H1 (cell line): Measurements from ENCODE around the gene FASN. TPM values are rescaled to one million over a fixed set of nuclear protein-coding genes. Genes with fewer than 3 reads are reported as not detected.

ENCODE experiments used
- CTCF ChIA-PET: fragments of 300-600 bp; sonication (Branson Sonifier 250); formaldehyde crosslinking; loops from one replicate; lab custom pipeline; 2021; ENCODE audit not compliant: partially characterized antibody; lab: Charles Lee
- POLR2A ChIA-PET: fragments of 300-600 bp; sonication (Branson Sonifier 250); formaldehyde crosslinking; loops from one replicate; lab custom pipeline; 2021; ENCODE audit warnings: inconsistent platforms; ENCODE audit not compliant: partially characterized antibody; lab: Charles Lee
- DNase-seq, 2 experiments: peaks; one replicate each; pipeline versions ENCODE4 v3.0.0 to v3.0.0-alpha.2; 2010 to 2022; ENCODE audit warnings: low spot score in 2 of 2, low read depth in 1 of 2, mixed read lengths in 1 of 2
- FAIRE-seq: peaks from 2 replicates; lab custom pipeline; 2011; peaks lifted over from hg19 to GRCh38; lab: Jason Lieb, UNC
- H2AFZ ChIP-seq: 2 replicates; pipeline ENCODE4 v1.8.1; 2012; ENCODE audit warnings: low read length, inconsistent platforms
- H2AK5ac ChIP-seq: 2 replicates; pipeline ENCODE4 v1.6.1; 2013; ENCODE audit warnings: low read depth, low read length
- H2BK120ac ChIP-seq: replicated peaks from 2 replicates; pipeline ENCODE3; 2013; ENCODE audit warnings: low read depth, low read length, inconsistent platforms
- H2BK12ac ChIP-seq: 2 replicates; pipeline ENCODE4 v1.6.1; 2013; ENCODE audit warnings: low read depth, low read length
- H2BK15ac ChIP-seq: 2 replicates; pipeline ENCODE4 v1.6.1; 2013; ENCODE audit warnings: low read length
- H2BK20ac ChIP-seq: 2 replicates; pipeline ENCODE4 v1.6.1; 2013; ENCODE audit warnings: low read length
- H2BK5ac ChIP-seq: 2 replicates; pipeline ENCODE4 v1.6.1; 2013; ENCODE audit warnings: low read depth, low read length
- H3K14ac ChIP-seq: 2 replicates; pipeline ENCODE4 v1.6.1; 2013; ENCODE audit warnings: inconsistent platforms; ENCODE audit not compliant: insufficient read length
- H3K18ac ChIP-seq: 2 replicates; pipeline ENCODE4 v1.6.1; 2013; ENCODE audit warnings: low read length; ENCODE audit errors: extremely low read depth
- H3K23ac ChIP-seq: 2 replicates; pipeline ENCODE4 v1.6.1; 2013; ENCODE audit warnings: inconsistent platforms; ENCODE audit not compliant: insufficient read length
- H3K23me2 ChIP-seq: 2 replicates; pipeline ENCODE4 v1.6.1; 2013; ENCODE audit warnings: low read depth, low read length
- H3K27ac ChIP-seq: 2 replicates; pipeline ENCODE4 v1.6.1; 2011; ENCODE audit warnings: low read depth, low read length, inconsistent platforms
- H3K27me3 ChIP-seq, 4 experiments: replicated peaks in 1 of 4; 1 replicate in 1 of 4; 2 replicates in 3 of 4; pipeline versions ENCODE4 v1.6.1 to v1.8.1; 2011 to 2013; ENCODE audit warnings: low read length in 3 of 4, mild to moderate bottlenecking in 3 of 4, inconsistent platforms in 2 of 4, mixed read lengths in 2 of 4, moderate library complexity in 1 of 4; ENCODE audit not compliant: control insufficient read depth in 3 of 4, insufficient read depth in 3 of 4; ENCODE audit errors: extremely low read depth in 1 of 4
- H3K36me3 ChIP-seq, 4 experiments: 2 replicates each; pipeline versions ENCODE4 v1.6.1 to v1.8.1; 2011 to 2013; ENCODE audit warnings: mild to moderate bottlenecking in 4 of 4, low read length in 3 of 4, moderate library complexity in 2 of 4, control low read depth in 1 of 4, inconsistent platforms in 1 of 4; ENCODE audit not compliant: insufficient read depth in 4 of 4, control insufficient read depth in 2 of 4
- H3K4ac ChIP-seq: replicated peaks from 2 replicates; pipeline ENCODE3; 2013; ENCODE audit warnings: low read length, low read depth, mixed read lengths, inconsistent platforms; ENCODE audit not compliant: insufficient read length
- H3K4me1 ChIP-seq, 4 experiments: replicated peaks in 1 of 4; 1 replicate in 1 of 4; 2 replicates in 3 of 4; pipeline versions ENCODE4 v1.6.1 to v1.8.1; 2011 to 2013; ENCODE audit warnings: low read length in 3 of 4, inconsistent platforms in 2 of 4, mixed read lengths in 1 of 4; ENCODE audit not compliant: insufficient read depth in 4 of 4, control insufficient read depth in 3 of 4
- H3K4me2 ChIP-seq, 2 experiments: 2 replicates each; pipeline versions ENCODE4 v1.6.1 to v1.8.1; 2011 to 2013; ENCODE audit warnings: low read depth in 2 of 2, low read length in 2 of 2, control low read depth in 1 of 2, inconsistent platforms in 1 of 2, mild to moderate bottlenecking in 1 of 2; ENCODE audit not compliant: insufficient read depth in 1 of 2
- H3K4me3 ChIP-seq, 4 experiments: fragments of 200-600, 300-600 bp in 1 of 4; sonication (generic), shearing (Covaris generic), sonication (Bioruptor Twin) in 1 of 4; 2 replicates each; pipeline versions ENCODE4 v1.5.1 to v1.8.1; 2011 to 2016; ENCODE audit warnings: low read length in 4 of 4, low read depth in 3 of 4, control low read depth in 2 of 4, inconsistent platforms in 2 of 4, mild to moderate bottlenecking in 2 of 4, mixed read lengths in 1 of 4, moderate library complexity in 1 of 4; ENCODE audit not compliant: insufficient read depth in 2 of 4; ENCODE audit errors: extremely low read depth in 1 of 4
- H3K56ac ChIP-seq: replicated peaks from 2 replicates; pipeline ENCODE3; 2013; ENCODE audit warnings: low read depth, mild to moderate bottlenecking, mixed read lengths, low read length, inconsistent platforms; ENCODE audit not compliant: insufficient read length
- H3K79me1 ChIP-seq: 2 replicates; pipeline ENCODE4 v1.6.1; 2013; ENCODE audit warnings: low read depth, low read length, control low read depth
- H3K79me2 ChIP-seq, 2 experiments: 2 replicates each; pipeline versions ENCODE4 v1.6.1 to v1.8.1; 2012 to 2013; ENCODE audit warnings: low read length in 2 of 2, mild to moderate bottlenecking in 2 of 2, inconsistent platforms in 1 of 2; ENCODE audit not compliant: insufficient read depth in 2 of 2, control insufficient read depth in 1 of 2
- H3K9ac ChIP-seq, 4 experiments: replicated peaks in 1 of 4; 1 replicate in 1 of 4; 2 replicates in 3 of 4; pipeline versions ENCODE4 v1.6.1 to v1.8.1; 2011 to 2013; ENCODE audit warnings: low read depth in 3 of 4, low read length in 3 of 4, control low read depth in 2 of 4, mild to moderate bottlenecking in 2 of 4, moderate library complexity in 2 of 4, inconsistent platforms in 1 of 4; ENCODE audit errors: extremely low read depth in 1 of 4
- H3K9me3 ChIP-seq, 2 experiments: 2 replicates each; pipeline versions ENCODE4 v1.6.1 to v1.8.1; 2012 to 2013; ENCODE audit warnings: mild to moderate bottlenecking in 2 of 2, moderate library complexity in 2 of 2, control low read depth in 1 of 2, inconsistent platforms in 1 of 2, low read depth in 1 of 2, low read length in 1 of 2, mixed read lengths in 1 of 2; ENCODE audit not compliant: insufficient read depth in 2 of 2
- H4K20me1 ChIP-seq, 2 experiments: replicated peaks in 1 of 2; 2 replicates each; pipeline versions ENCODE3 to v1.8.1; 2011 to 2013; ENCODE audit warnings: inconsistent platforms in 2 of 2, low read length in 2 of 2, mild to moderate bottlenecking in 1 of 2; ENCODE audit not compliant: insufficient read depth in 2 of 2, control insufficient read depth in 1 of 2
- H4K5ac ChIP-seq: 2 replicates; pipeline ENCODE4 v1.6.1; 2013; ENCODE audit warnings: low read length, low read depth, mixed read lengths, inconsistent platforms; ENCODE audit not compliant: insufficient read length
- H4K8ac ChIP-seq: 2 replicates; pipeline ENCODE4 v1.8.0; 2013; ENCODE audit warnings: mild to moderate bottlenecking, moderate library complexity, low read length, inconsistent platforms; ENCODE audit not compliant: insufficient read depth; ENCODE audit errors: extremely low read depth
- H4K91ac ChIP-seq: replicated peaks from 2 replicates; pipeline ENCODE3; 2013; ENCODE audit warnings: low read length, mixed read lengths, inconsistent platforms; ENCODE audit not compliant: insufficient read length
- ATF3 ChIP-seq: IDR thresholded peaks from 2 replicates; pipeline ENCODE4 v1.6.1; 2011; ENCODE audit warnings: low read depth, mild to moderate bottlenecking, low read length; ENCODE audit not compliant: insufficient read depth
- CHD1 ChIP-seq: IDR thresholded peaks from 2 replicates; pipeline ENCODE4 v1.6.1; 2012; ENCODE audit warnings: low read depth, low read length, improper control_type of control experiment
- GABPA ChIP-seq: IDR thresholded peaks from 2 replicates; pipeline ENCODE4 v1.6.1; 2011; ENCODE audit warnings: mild to moderate bottlenecking, low read length, moderate library complexity, borderline replicate concordance; ENCODE audit not compliant: insufficient read depth
- HDAC2 ChIP-seq, 2 experiments: fragments of 300-600 bp in 1 of 2; sonication (generic) in 1 of 2; IDR thresholded peaks; 2 replicates each; pipeline ENCODE4 v1.6.1; 2011 to 2012; ENCODE audit warnings: low read depth in 2 of 2, low read length in 2 of 2, mild to moderate bottlenecking in 2 of 2, moderate library complexity in 2 of 2, borderline replicate concordance in 1 of 2, inconsistent platforms in 1 of 2
- HDAC6 ChIP-seq: IDR thresholded peaks from one replicate; pipeline ENCODE4 v1.7.1; 2012; ENCODE audit warnings: low read depth, mild to moderate bottlenecking, inconsistent platforms, low read length, moderate library complexity
- JUND ChIP-seq: IDR thresholded peaks from 2 replicates; pipeline ENCODE4 v1.6.1; 2011; ENCODE audit warnings: mild to moderate bottlenecking, improper control_type of control experiment, low read length
- PHF8 ChIP-seq: fragments of 200-600 bp; sonication (generic); conservative IDR thresholded peaks from 2 replicates; pipeline ENCODE4 v1.7.1; 2012; ENCODE audit warnings: low read depth, mild to moderate bottlenecking, inconsistent platforms, low read length, moderate library complexity
- RAD21 ChIP-seq, 2 experiments: IDR thresholded peaks in 1 of 2; conservative IDR thresholded peaks in 1 of 2; 2 replicates each; pipeline ENCODE4 v1.6.1; 2011; ENCODE audit warnings: low read depth in 2 of 2, low read length in 2 of 2, improper control_type of control experiment in 1 of 2, inconsistent platforms in 1 of 2, mild to moderate bottlenecking in 1 of 2, moderate library complexity in 1 of 2
- RBBP5 ChIP-seq: IDR thresholded peaks from 2 replicates; pipeline ENCODE4 v1.7.1; 2012; ENCODE audit warnings: low read depth, mild to moderate bottlenecking, inconsistent platforms, low read length, moderate library complexity, borderline replicate concordance
- RFX5 ChIP-seq: IDR thresholded peaks from 2 replicates; pipeline ENCODE4 v1.6.1; 2011; ENCODE audit warnings: low read depth, low read length, improper control_type of control experiment, borderline replicate concordance
- SP2 ChIP-seq: IDR thresholded peaks from 2 replicates; pipeline ENCODE4 v1.6.1; 2012; ENCODE audit warnings: mild to moderate bottlenecking, low read length, inconsistent platforms
- SRF ChIP-seq: IDR thresholded peaks from 2 replicates; pipeline ENCODE4 v1.6.1; 2011; ENCODE audit warnings: mild to moderate bottlenecking, low read depth, low read length, moderate library complexity
- WGBS, 2 experiments: shearing (Covaris generic) in 1 of 2; methylation state at CpG; one replicate each; pipeline versions ENCODE4 v1.1.6 to v1.1.7; 2013 to 2015; ENCODE audit warnings: low lambda C conversion rate in 2 of 2, mixed read lengths in 2 of 2, inconsistent platforms in 1 of 2, low coverage in 1 of 2, missing lambda C conversion rate in 1 of 2; ENCODE audit not compliant: insufficient replicate concordance in 2 of 2, insufficient coverage in 1 of 2, insufficient read length in 1 of 2; ENCODE audit errors: extremely low coverage in 1 of 2, missing lambda C conversion rate in 1 of 2; 5-methylcytosine and 5-hydroxymethylcytosine counted together
- polyA plus RNA-seq, 7 experiments: library from polyadenylated mRNA; depleted of rRNA in 3 of 7; stranded (reverse) in 5 of 7; unstranded in 2 of 7; fragments of >200 nt in 5 of 7; fragments of 200-250 nt in 2 of 7; gene quantifications; 1 replicate in 5 of 7; 2 replicates in 1 of 7; 4 replicates in 1 of 7; pipeline versions ENCODE4 v1.2.1 to v1.2.3, GENCODE V29; 2011 to 2013; ENCODE audit warnings: missing spikeins in 2 of 7, mixed read lengths in 2 of 7
- total RNA-seq: library from RNA; stranded (reverse); fragmentation: NEBNext Ultra II Directional; extraction: Animal tissue kit (Norgen Biotek cat#: 25700); gene quantifications from 2 replicates; pipeline ENCODE4 v1.2.1, GENCODE V29; 2021

Gene FASN
- total and polyA plus RNA-seq, 2 of the 8 experiments (the other 6 are each of a cell fraction or from before 2014, with no cell fraction given) = 143 to 561 TPM

- no peak overlapping the region for H4K5ac ChIP-seq
- peaks cover 0 to 2% of the 10 kb centered on the region in 2 experiments; a peak in 1 of 4 replicates for H3K79me2 ChIP-seq
- FAIRE-seq (no peak), DNase-seq (no peak)
- no peak overlapping the region for H3K56ac ChIP-seq
- H3K27me3 ChIP-seq = no peaks in the 10 kb centered on the region
- H3K23ac ChIP-seq = no peak overlapping the region
- H4K8ac ChIP-seq = no peak overlapping the region
- ChIA-PET POLR2A (interaction anchor here (1.2 to 4.9 kb wide), 6 partner anchors 10 to 77 kb away, joined by 5 to 38 read pairs (median 12); partner anchors contain the start of gene GPS1), CTCF (interaction anchor here (0.5 to 3.1 kb wide), 30 partner anchors 9 to 1519 kb away, joined by 3 to 40 read pairs (median 6); partner anchors contain the start of genes DCXR, DUS1L and MAFG)
- 0 out of 2 replicates have a peak, but pooled peaks cover 3% of the 10 kb centered on the region for H3K79me1 ChIP-seq
- no peak overlapping the region for H3K27ac ChIP-seq
- no peak overlapping the region for H3K18ac ChIP-seq
- peaks cover 0 to 17% of the 10 kb centered on the region in 2 experiments for H4K20me1 ChIP-seq
- no peak overlapping the region for H2AK5ac ChIP-seq
- no peak overlapping the region; the same call in 1 of the 2 replicates for H2BK5ac ChIP-seq
- H2BK15ac ChIP-seq = no peak overlapping the region
- peaks cover 0 to 15% (median 2%) of the 10 kb centered on the region in 4 experiments; a peak in 5 of 7 replicates for H3K4me1 ChIP-seq
- no peak overlapping the region for H2BK20ac ChIP-seq
- H2BK12ac ChIP-seq = no peak overlapping the region
- H3K9me3 ChIP-seq = no peaks in the 10 kb centered on the region
- no peak overlapping the region for H4K91ac ChIP-seq
- no peaks in the 10 kb centered on the region; a peak in 2 of 8 replicates for H3K36me3 ChIP-seq
- no peak overlapping the region for H2BK120ac ChIP-seq
- H3K4me3 ChIP-seq = no peak overlapping the region
- H3K9ac ChIP-seq = no peak overlapping the region
- H3K4ac ChIP-seq = no peak overlapping the region
- 96% methylated on average over 16 of the region's 16 CpGs; no CpG with 5 or more reads in 1 of the 2 experiments for WGBS, 2 experiments
- peaks cover 7% of the 10 kb centered on the region; the same call in 1 of the 2 replicates for H3K23me2 ChIP-seq
- H3K4me2 ChIP-seq = no peak overlapping the region
- no peak overlapping the region for H3K14ac ChIP-seq
- H2AFZ ChIP-seq = no peak overlapping the region
- TF ChIP-seq ATF3 = no peak
- TF ChIP-seq HDAC6 = no peak
- no peak for TF ChIP-seq CHD1
- TF ChIP-seq GABPA = no peak
- no peak for TF ChIP-seq HDAC2 (IDR thresholded peaks at IDR 0.05; ENCODE audit: borderline replicate concordance in 1 of 2, low read depth in 2 of 2, low read length in 2 of 2)
- TF ChIP-seq JUND = no peak
- no peak for TF ChIP-seq RFX5
- no peak for TF ChIP-seq SP2
- TF ChIP-seq RAD21 (IDR thresholded peaks at IDR 0.05 in 1 of 2, conservative IDR thresholded peaks at IDR 0.05 in 1 of 2; ENCODE audit: low read depth in 2 of 2, low read length in 2 of 2) = no peak
- TF ChIP-seq PHF8 = no peak
- TF ChIP-seq SRF = no peak
- no peak for TF ChIP-seq RBBP5
Observed at GRCh38 chr17:82029391-82029790, 68.6 kb downstream of the FASN start.
